ENCODE results near the gene ABHD8. TPM values are rescaled to one million over a fixed set of nuclear protein-coding genes. Genes with fewer than 3 reads are reported as not detected.

Gene ABHD8
- total and polyA plus RNA-seq, 2 experiments from 2014 or later, result 5.5 to 16.5 TPM

DNA sequence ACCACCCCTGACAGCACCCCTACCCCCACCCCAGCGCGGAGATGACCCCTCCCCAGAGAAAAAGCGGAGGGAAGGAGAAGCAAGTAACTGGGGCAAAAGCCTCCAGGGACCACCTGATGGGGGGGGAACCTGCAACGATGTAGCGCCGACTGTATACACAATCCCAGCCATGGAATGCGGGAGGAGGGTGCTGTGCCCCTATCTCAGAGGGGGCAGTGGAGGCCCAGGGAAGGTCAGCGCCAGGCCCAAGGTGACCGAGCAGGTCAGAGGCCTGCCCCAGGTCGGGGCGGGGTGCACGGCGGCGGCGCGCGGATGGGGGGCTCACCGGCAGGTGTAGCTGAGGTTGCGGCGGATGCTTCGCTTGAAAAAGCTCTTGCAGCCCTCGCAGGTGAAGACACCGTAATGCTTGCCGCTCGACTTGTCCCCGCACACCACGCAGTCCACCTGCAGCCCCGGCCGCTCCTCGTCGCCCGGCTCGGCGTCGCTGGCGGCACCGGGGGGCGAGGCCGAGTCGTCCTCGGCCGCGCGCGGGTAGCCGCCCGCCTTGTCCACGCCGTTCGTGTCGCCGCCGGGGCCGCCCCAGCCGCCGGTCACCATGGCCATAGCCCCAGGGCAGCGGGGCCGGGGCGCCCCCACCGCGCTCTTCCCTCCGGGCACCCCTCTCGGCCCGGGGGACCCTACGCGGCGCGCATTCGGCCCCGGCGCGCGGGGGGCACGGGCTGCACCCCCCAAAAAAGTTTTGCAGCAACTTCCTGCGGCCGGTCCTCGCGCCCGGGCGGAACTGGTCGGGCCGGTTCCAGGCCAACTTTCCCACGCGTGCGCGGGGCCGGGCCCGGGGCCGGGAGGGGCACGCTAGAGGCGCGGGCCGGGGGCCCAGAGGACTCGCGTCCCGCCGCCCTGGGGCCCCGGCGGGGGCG is 58.3 kb downstream of the ABHD8 start:
- Histone ChIP-seq H3K4me3 (peak overlapping the region; percentile 93), H3K27ac (ENCODE audit: low read depth) (no peak overlapping the region), H3K79me2 (replicated peaks; ENCODE audit: insufficient read depth) (peaks cover 46% of the 10 kb centered on the region), H4K20me1 (replicated peaks; ENCODE audit: insufficient read depth) (peaks cover 14% of the 10 kb centered on the region; the same call in 1 of the 2 replicates), H3K4me1 (ENCODE audit: insufficient read depth) (peaks cover 36% of the 10 kb centered on the region), H3F3A (replicated peaks; ENCODE audit: low read depth) (peaks cover 40% of the 10 kb centered on the region), H3K36me3 (ENCODE audit: insufficient read depth) (no peaks in the 10 kb centered on the region), H3K4me2 (peak overlapping the region; percentile 93), H3K27me3 (ENCODE audit: insufficient read depth) (no peaks in the 10 kb centered on the region), H2AFZ (no peak overlapping the region), H3K9me2 (ENCODE audit: insufficient read depth) (no peaks in the 10 kb centered on the region)
- Mint-ChIP-seq H3K4me3 (peak overlapping the region; percentile 94), H3K27ac (peak overlapping the region; percentile 89), H3K36me3 (ENCODE audit: low read depth) (peaks cover 12% of the 10 kb centered on the region), H3K27me3 (ENCODE audit: insufficient read depth, low read depth, poor library complexity) (peaks cover 34% of the 10 kb centered on the region), H3K9me3 (no peaks in the 10 kb centered on the region), H3K4me1 (peaks cover 47% of the 10 kb centered on the region)
- DNase-seq (ENCODE audit: low spot score) (peak; percentile 60), ATAC-seq (no peak)
- no peak for TF ChIP-seq NANOG (IDR thresholded peaks at IDR 0.05; ENCODE audit: borderline replicate concordance)
- no peak for TF ChIP-seq EZH2 (IDR thresholded peaks at IDR 0.05; ENCODE audit: low read depth, unreplicated experiment)
- no peak for TF ChIP-seq JUNB (IDR thresholded peaks at IDR 0.05; ENCODE audit: unreplicated experiment)
- peak; percentile 24; the same call in 1 of the 2 replicates for TF ChIP-seq POLR2AphosphoS5 (IDR thresholded peaks at IDR 0.05; ENCODE audit: low read depth)
- TF ChIP-seq, protein P1, sequence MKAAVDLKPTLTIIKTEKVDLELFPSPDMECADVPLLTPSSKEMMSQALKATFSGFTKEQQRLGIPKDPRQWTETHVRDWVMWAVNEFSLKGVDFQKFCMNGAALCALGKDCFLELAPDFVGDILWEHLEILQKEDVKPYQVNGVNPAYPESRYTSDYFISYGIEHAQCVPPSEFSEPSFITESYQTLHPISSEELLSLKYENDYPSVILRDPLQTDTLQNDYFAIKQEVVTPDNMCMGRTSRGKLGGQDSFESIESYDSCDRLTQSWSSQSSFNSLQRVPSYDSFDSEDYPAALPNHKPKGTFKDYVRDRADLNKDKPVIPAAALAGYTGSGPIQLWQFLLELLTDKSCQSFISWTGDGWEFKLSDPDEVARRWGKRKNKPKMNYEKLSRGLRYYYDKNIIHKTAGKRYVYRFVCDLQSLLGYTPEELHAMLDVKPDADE (IDR thresholded peaks at IDR 0.05), result no peak
- TF ChIP-seq CTCF (conservative IDR thresholded peaks at IDR 0.05; ENCODE audit: low read depth in 2 of 2), result no peak
- no peak for TF ChIP-seq REST (IDR thresholded peaks at IDR 0.05; ENCODE audit: unreplicated experiment)
- TF ChIP-seq EZH2phosphoT487 (IDR thresholded peaks at IDR 0.05; ENCODE audit: unreplicated experiment), result no peak
